Endothelial cell of umbilical vein (primary cell): ENCODE measurements around the gene ADARB2. TPM values are rescaled to one million over a fixed set of nuclear protein-coding genes. Genes with fewer than 3 reads are reported as not detected.

Experiments
- BruUV-seq: library from RNA; stranded (reverse); fragments of 400-500 nt; replicated peaks from 2 replicates; lab custom pipeline; 2021; lab: Mats Ljungman, UMichigan
- CTCF ChIA-PET: fragments of 300-600, 350-600 bp; sonication (Branson Sonifier 250); formaldehyde crosslinking; loops from one replicate; lab custom pipeline; 2021; ENCODE audit warnings: antibody characterized with exemption, inconsistent platforms; lab: Charles Lee
- POLR2A ChIA-PET: fragments of 300-600, 350-600 bp; sonication (Branson Sonifier 250); formaldehyde crosslinking; loops from one replicate; lab custom pipeline; 2021; ENCODE audit warnings: antibody characterized with exemption, inconsistent platforms; lab: Charles Lee
- DNase-seq: peaks from one replicate; pipeline ENCODE4 v3.0.0-alpha.2; 2011; ENCODE audit warnings: low read depth, low spot score
- FAIRE-seq: peaks from 2 replicates; lab custom pipeline; 2011; peaks lifted over from hg19 to GRCh38; lab: Jason Lieb, UNC
- H2AFZ ChIP-seq: 2 replicates; pipeline ENCODE4 v1.6.0; 2012; ENCODE audit warnings: low read depth, low read length, control low read depth, inconsistent platforms
- H3K27ac ChIP-seq: 2 replicates; pipeline ENCODE4 v1.5.1; 2011; ENCODE audit warnings: low read depth, mild to moderate bottlenecking, control low read depth, low read length, moderate library complexity; ENCODE audit not compliant: insufficient read depth
- H3K27me3 ChIP-seq, 2 experiments: 2 replicates each; pipeline versions ENCODE4 v1.6.0 to v1.6.1; 2011; ENCODE audit warnings: low read length in 2 of 2, mixed read lengths in 1 of 2; ENCODE audit not compliant: control insufficient read depth in 2 of 2, insufficient read depth in 2 of 2
- H3K36me3 ChIP-seq, 2 experiments: 2 replicates in 1 of 2; 3 replicates in 1 of 2; pipeline ENCODE4 v1.5.1; 2011; ENCODE audit warnings: low read length in 2 of 2, mild to moderate bottlenecking in 1 of 2, moderate library complexity in 1 of 2; ENCODE audit not compliant: control insufficient read depth in 2 of 2, insufficient read depth in 2 of 2; ENCODE audit errors: extremely low read depth in 1 of 2
- H3K4me1 ChIP-seq: 3 replicates; pipeline ENCODE4 v1.5.1; 2011; ENCODE audit warnings: mild to moderate bottlenecking, low read length; ENCODE audit not compliant: control insufficient read depth, insufficient read depth; ENCODE audit errors: extremely low read depth
- H3K4me2 ChIP-seq: 2 replicates; pipeline ENCODE4 v1.6.1; 2011; ENCODE audit warnings: low read length, control low read depth, mixed read lengths; ENCODE audit not compliant: insufficient read depth
- H3K4me3 ChIP-seq, 3 experiments: fragments of 200-600 bp in 1 of 3; sonication (generic), shearing (Covaris generic) in 1 of 3; replicated peaks in 1 of 3; 2 replicates each; pipeline ENCODE4 v1.5.1; 2011 to 2016; ENCODE audit warnings: control low read depth in 3 of 3, low read length in 3 of 3, mild to moderate bottlenecking in 2 of 3, inconsistent platforms in 1 of 3, low read depth in 1 of 3, moderate library complexity in 1 of 3; ENCODE audit not compliant: insufficient read depth in 1 of 3
- H3K79me2 ChIP-seq: 2 replicates; pipeline ENCODE4 v1.6.0; 2012; ENCODE audit warnings: low read length, inconsistent platforms; ENCODE audit not compliant: control insufficient read depth, insufficient read depth
- H3K9ac ChIP-seq: replicated peaks from 2 replicates; pipeline ENCODE3; 2011; ENCODE audit warnings: low read length, control low read depth; ENCODE audit not compliant: insufficient read depth; ENCODE audit errors: extremely low read depth
- H3K9me1 ChIP-seq: replicated peaks from 3 replicates; pipeline ENCODE4 v1.6.0; 2011; ENCODE audit warnings: mild to moderate bottlenecking, low read length; ENCODE audit not compliant: control insufficient read depth, insufficient read depth; ENCODE audit errors: extremely low read depth
- H3K9me3 ChIP-seq: replicated peaks from 2 replicates; pipeline ENCODE4 v1.5.1; 2012; ENCODE audit warnings: low read length, inconsistent platforms; ENCODE audit not compliant: control insufficient read depth, insufficient read depth
- H4K20me1 ChIP-seq: replicated peaks from 2 replicates; pipeline ENCODE3; 2011; ENCODE audit warnings: mild to moderate bottlenecking, low read length; ENCODE audit not compliant: control insufficient read depth, insufficient read depth; ENCODE audit errors: extremely low read depth
- CTCF ChIP-seq, 2 donors: IDR thresholded peaks; 1 replicate in 1 of 2; 2 replicates in 1 of 2; pipeline ENCODE4 v1.5.1; 2011; ENCODE audit warnings: low read length in 2 of 2, mild to moderate bottlenecking in 2 of 2, moderate library complexity in 2 of 2, control low read depth in 1 of 2, inconsistent platforms in 1 of 2, low read depth in 1 of 2; ENCODE audit not compliant: insufficient read depth in 1 of 2; ENCODE audit errors: extremely low read depth in 1 of 2
- GATA2 ChIP-seq: IDR thresholded peaks from 2 replicates; pipeline ENCODE4 v1.7.0; 2011; ENCODE audit warnings: low read depth, mild to moderate bottlenecking, moderate library complexity, mixed read lengths, low read length; ENCODE audit not compliant: insufficient read length, insufficient read depth
- MAX ChIP-seq: IDR thresholded peaks from 2 replicates; pipeline ENCODE4 v1.6.1; 2011; ENCODE audit not compliant: insufficient read depth, insufficient read length
- dilution Hi-C: fragments of 300-500 bp; cut with MboI; formaldehyde crosslinking; loops from one replicate; pipeline ENCODE4 v1.15.0; 2019; ENCODE audit warnings: low sequenced_read_pairs; ENCODE audit not compliant: extremely low pct_ligation_motif_present
- intact Hi-C: fragments of 100-400 bp; cut with micrococcal nuclease; formaldehyde crosslinking; loops from one replicate; pipeline ENCODE4 v1.10.0; 2022
- polyA plus RNA-seq, 4 experiments: library from polyadenylated mRNA; depleted of rRNA in 3 of 4; stranded (reverse) in 3 of 4; unstranded in 1 of 4; fragments of >200 nt; gene quantifications; 2 replicates each; pipeline versions ENCODE4 v1.2.1 to v1.2.3, GENCODE V29; 2011 to 2012; ENCODE audit warnings: missing spikeins in 1 of 4
- total RNA-seq: library from RNA; stranded (reverse); gene quantifications from 2 replicates; pipeline ENCODE4 v1.2.3, GENCODE V29; 2021

The ADARB2 gene
- total and polyA plus RNA-seq, 2 donors (not counting 3 experiments of a cell fraction or from before 2014, with no cell fraction given), result not detected

- intact Hi-C loops, result no loop called here
Observed at GRCh38 chr10:1267148-1267547, 470.2 kb downstream of the ADARB2 start.

More at GRCh38 chr10:1267148-1267547, 470.2 kb downstream of the ADARB2 start:
- DNase-seq (no peak), FAIRE-seq (no peak)
- ChIA-PET POLR2A (no interaction called here), CTCF (no interaction called here)
- no peak overlapping the region for H3K9ac ChIP-seq
- H3K36me3 ChIP-seq, result no peaks in the 10 kb centered on the region
- no peak overlapping the region for H3K4me3 ChIP-seq
- no peaks in the 10 kb centered on the region for H3K79me2 ChIP-seq
- H3K4me2 ChIP-seq, result no peak overlapping the region
- dilution Hi-C loops, result no loop called here
- no peaks in the 10 kb centered on the region for H3K4me1 ChIP-seq
- no peak overlapping the region for H2AFZ ChIP-seq
- H4K20me1 ChIP-seq, result no peaks in the 10 kb centered on the region
- TF ChIP-seq GATA2 (no peak), MAX (no peak), CTCF (IDR thresholded peaks at IDR 0.05; ENCODE audit: extremely low read depth in 1 of 2, insufficient read depth in 1 of 2, low read depth in 1 of 2, low read length in 2 of 2) (no peak)
- no peaks in the 10 kb centered on the region for H3K9me3 ChIP-seq
- H3K27me3 ChIP-seq, result no peaks in the 10 kb centered on the region
- no peaks in the 10 kb centered on the region for H3K9me1 ChIP-seq
- BruUV-seq, result no TSS peak
- H3K27ac ChIP-seq, result no peak overlapping the region
